Measurements from ENCODE around the gene LDB2. TPM values are rescaled to one million over a fixed set of nuclear protein-coding genes. Genes with fewer than 3 reads are reported as not detected.

LDB2 gene
- total RNA-seq, 1 donor, result 18.8 TPM

GRCh38 chr4:16573739-16574138, 324.7 kb downstream of the LDB2 start:
- peak; percentile 15 for DNase-seq (ENCODE audit: insufficient read length, low spot score, missing footprints)
- Histone ChIP-seq H4K20me1 (ENCODE audit: insufficient read depth, low read length) (no peaks in the 10 kb centered on the region), H3K27ac (ENCODE audit: low read depth, low read length) (peak overlapping the region; percentile 54), H3K4me3 (ENCODE audit: insufficient read depth, low read length) (no peak overlapping the region), H3K4me2 (ENCODE audit: insufficient read depth, low read length) (peak overlapping the region; percentile 16), H3K27me3 (ENCODE audit: insufficient read depth, low read length) (no peaks in the 10 kb centered on the region), H3K36me3 (ENCODE audit: insufficient read depth, low read length) (no peaks in the 10 kb centered on the region), H3K4me1 (ENCODE audit: insufficient read depth, low read length) (peaks cover 15% of the 10 kb centered on the region), H3K9me3 (ENCODE audit: low read depth, low read length) (no peaks in the 10 kb centered on the region), H3K79me2 (ENCODE audit: insufficient read depth, low read length) (no peaks in the 10 kb centered on the region), H2AFZ (ENCODE audit: low read length) (no peak overlapping the region)
- TF ChIP-seq CTCF (IDR thresholded peaks at IDR 0.05; ENCODE audit: extremely low read depth, low read depth, low read length), result no peak

- peak overlapping the region; percentile 16 for H3K4me2 ChIP-seq (ENCODE audit: insufficient read depth, low read length)
These were observed 325.2 kb downstream of the LDB2 start for GRCh38 chr4:16573206-16573605.

GRCh38 chr4:16572631-16573030, 325.8 kb downstream of the LDB2 start:
- DNase-seq (ENCODE audit: insufficient read length, low spot score, missing footprints), result no peak
- TF ChIP-seq CTCF (IDR thresholded peaks at IDR 0.05; ENCODE audit: extremely low read depth, low read depth, low read length), result no peak
- no peak overlapping the region for H3K4me2 ChIP-seq (ENCODE audit: insufficient read depth, low read length)
- H2AFZ ChIP-seq (ENCODE audit: low read length), result no peak overlapping the region
- H3K79me2 ChIP-seq (ENCODE audit: insufficient read depth, low read length), result no peaks in the 10 kb centered on the region
- no peaks in the 10 kb centered on the region for H4K20me1 ChIP-seq (ENCODE audit: insufficient read depth, low read length)
- H3K27ac ChIP-seq (ENCODE audit: low read depth, low read length), result no peak overlapping the region
- H3K4me3 ChIP-seq (ENCODE audit: insufficient read depth, low read length), result no peak overlapping the region
- H3K4me1 ChIP-seq (ENCODE audit: insufficient read depth, low read length), result peaks cover 15% of the 10 kb centered on the region
- no peaks in the 10 kb centered on the region for H3K9me3 ChIP-seq (ENCODE audit: low read depth, low read length)
- no peaks in the 10 kb centered on the region for H3K27me3 ChIP-seq (ENCODE audit: insufficient read depth, low read length)
- no peaks in the 10 kb centered on the region for H3K36me3 ChIP-seq (ENCODE audit: insufficient read depth, low read length)

More at GRCh38 chr4:16573206-16573605, 325.2 kb downstream of the LDB2 start:
- Histone ChIP-seq H3K4me3 (ENCODE audit: insufficient read depth, low read length) (no peak overlapping the region), H3K79me2 (ENCODE audit: insufficient read depth, low read length) (no peaks in the 10 kb centered on the region), H4K20me1 (ENCODE audit: insufficient read depth, low read length) (no peaks in the 10 kb centered on the region), H3K36me3 (ENCODE audit: insufficient read depth, low read length) (no peaks in the 10 kb centered on the region), H2AFZ (ENCODE audit: low read length) (no peak overlapping the region), H3K9me3 (ENCODE audit: low read depth, low read length) (no peaks in the 10 kb centered on the region), H3K4me1 (ENCODE audit: insufficient read depth, low read length) (peaks cover 15% of the 10 kb centered on the region), H3K27ac (ENCODE audit: low read depth, low read length) (peak overlapping the region; percentile 54), H3K27me3 (ENCODE audit: insufficient read depth, low read length) (no peaks in the 10 kb centered on the region)
- TF ChIP-seq CTCF (IDR thresholded peaks at IDR 0.05; ENCODE audit: extremely low read depth, low read depth, low read length), result no peak
- DNase-seq (ENCODE audit: insufficient read length, low spot score, missing footprints), result peak; percentile 68

GRCh38 chr4:16572161-16572560, 326.3 kb downstream of the LDB2 start:
- H4K20me1 ChIP-seq (ENCODE audit: insufficient read depth, low read length), result no peaks in the 10 kb centered on the region
- no peaks in the 10 kb centered on the region for H3K27me3 ChIP-seq (ENCODE audit: insufficient read depth, low read length)
- no peaks in the 10 kb centered on the region for H3K36me3 ChIP-seq (ENCODE audit: insufficient read depth, low read length)
- H3K27ac ChIP-seq (ENCODE audit: low read depth, low read length), result no peak overlapping the region
- no peaks in the 10 kb centered on the region for H3K9me3 ChIP-seq (ENCODE audit: low read depth, low read length)
- H2AFZ ChIP-seq (ENCODE audit: low read length), result no peak overlapping the region
- H3K4me2 ChIP-seq (ENCODE audit: insufficient read depth, low read length), result no peak overlapping the region
- DNase-seq (ENCODE audit: insufficient read length, low spot score, missing footprints), result peak; percentile 38
- no peak overlapping the region for H3K4me3 ChIP-seq (ENCODE audit: insufficient read depth, low read length)
- no peaks in the 10 kb centered on the region for H3K79me2 ChIP-seq (ENCODE audit: insufficient read depth, low read length)
- H3K4me1 ChIP-seq (ENCODE audit: insufficient read depth, low read length), result peaks cover 15% of the 10 kb centered on the region
- no peak for TF ChIP-seq CTCF (IDR thresholded peaks at IDR 0.05; ENCODE audit: extremely low read depth, low read depth, low read length)

Data from osteoblast (primary cell).